Mesenchymal stem cell (in vitro differentiated cells and primary cell): ENCODE measurements around the gene MYO1E.

ENCODE experiments used
- DNase-seq: peaks from one replicate; pipeline ENCODE4 v3.0.0-alpha.2; 2013
- H2AFZ ChIP-seq: one replicate; pipeline ENCODE4 v1.6.1; 2013; ENCODE audit warnings: low read depth, mild to moderate bottlenecking, control low read depth, inconsistent platforms, low read length, moderate library complexity
- H2AK5ac ChIP-seq: 2 replicates; pipeline ENCODE4 v1.6.1; 2013; ENCODE audit warnings: low read length, moderate library complexity, mild to moderate bottlenecking, inconsistent platforms; ENCODE audit not compliant: severe bottlenecking
- H2BK120ac ChIP-seq: one replicate; pipeline ENCODE4 v1.6.1; 2013; ENCODE audit warnings: low read depth, mild to moderate bottlenecking, inconsistent platforms, low read length, moderate library complexity
- H2BK12ac ChIP-seq, 2 experiments: one replicate each; pipeline ENCODE4 v1.6.1; 2013; ENCODE audit warnings: inconsistent platforms in 2 of 2, low read length in 2 of 2, mild to moderate bottlenecking in 2 of 2, moderate library complexity in 2 of 2, control low read depth in 1 of 2
- H2BK15ac ChIP-seq: one replicate; pipeline ENCODE4 v1.6.1; 2013; ENCODE audit warnings: mild to moderate bottlenecking, low read depth, inconsistent platforms; ENCODE audit not compliant: poor library complexity, severe bottlenecking
- H2BK5ac ChIP-seq: 2 replicates; pipeline ENCODE4 v1.6.1; 2013; ENCODE audit warnings: low read depth, mild to moderate bottlenecking, low read length, control low read depth, inconsistent platforms; ENCODE audit not compliant: poor library complexity, severe bottlenecking
- H3K14ac ChIP-seq, 2 experiments: one replicate each; pipeline ENCODE4 v1.6.1; 2013; ENCODE audit warnings: inconsistent platforms in 2 of 2, low read length in 2 of 2, control low read depth in 1 of 2, mild to moderate bottlenecking in 1 of 2, moderate library complexity in 1 of 2
- H3K18ac ChIP-seq, 2 experiments: one replicate each; pipeline ENCODE4 v1.6.1; 2013; ENCODE audit warnings: inconsistent platforms in 2 of 2, low read length in 2 of 2, control low read depth in 1 of 2, low read depth in 1 of 2, mild to moderate bottlenecking in 1 of 2
- H3K23ac ChIP-seq, 2 experiments: one replicate each; pipeline ENCODE4 v1.6.1; 2013; ENCODE audit warnings: inconsistent platforms in 2 of 2, low read length in 2 of 2, mild to moderate bottlenecking in 2 of 2, moderate library complexity in 2 of 2, control low read depth in 1 of 2
- H3K27ac ChIP-seq: 2 replicates; pipeline ENCODE4 v1.5.1; 2013; ENCODE audit warnings: mild to moderate bottlenecking, moderate library complexity, low read length, control low read depth, inconsistent platforms; ENCODE audit not compliant: poor library complexity, severe bottlenecking
- H3K27me3 ChIP-seq, 2 experiments: 2 replicates each; pipeline versions ENCODE4 v1.6.1 to v1.7.0; 2013; ENCODE audit warnings: low read length in 2 of 2, mild to moderate bottlenecking in 2 of 2, moderate library complexity in 2 of 2, control low read depth in 1 of 2, inconsistent platforms in 1 of 2; ENCODE audit not compliant: control insufficient read depth in 1 of 2, insufficient read depth in 1 of 2
- H3K36me3 ChIP-seq, 2 experiments: 2 replicates each; pipeline versions ENCODE4 v1.6.1 to v1.7.0; 2013; ENCODE audit warnings: low read length in 2 of 2, control low read depth in 1 of 2, inconsistent platforms in 1 of 2, low read depth in 1 of 2, mild to moderate bottlenecking in 1 of 2; ENCODE audit not compliant: insufficient read depth in 2 of 2, control insufficient read depth in 1 of 2
- H3K4ac ChIP-seq, 2 experiments: one replicate each; pipeline ENCODE4 v1.6.1; 2013; ENCODE audit warnings: inconsistent platforms in 2 of 2, low read length in 2 of 2, mild to moderate bottlenecking in 2 of 2, moderate library complexity in 2 of 2, control low read depth in 1 of 2, low read depth in 1 of 2
- H3K4me1 ChIP-seq: 2 replicates; pipeline ENCODE4 v1.6.1; 2013; ENCODE audit warnings: low read depth, low read length, control low read depth; ENCODE audit not compliant: control insufficient read depth, insufficient read depth
- H3K4me2 ChIP-seq: 2 replicates; pipeline ENCODE4 v1.6.1; 2013; ENCODE audit warnings: low read length, mild to moderate bottlenecking, inconsistent platforms; ENCODE audit not compliant: poor library complexity, severe bottlenecking
- H3K4me3 ChIP-seq, 2 experiments: 2 replicates each; pipeline versions ENCODE4 v1.5.1 to v1.7.0; 2013; ENCODE audit warnings: low read length in 2 of 2, mild to moderate bottlenecking in 2 of 2, control low read depth in 1 of 2, low read depth in 1 of 2; ENCODE audit not compliant: insufficient read depth in 1 of 2
- H3K79me1 ChIP-seq: replicated peaks from 2 replicates; pipeline ENCODE4 v1.6.1; 2013; ENCODE audit warnings: mild to moderate bottlenecking, control low read depth, low read length, inconsistent platforms; ENCODE audit not compliant: poor library complexity, severe bottlenecking
- H3K9ac ChIP-seq: 2 replicates; pipeline ENCODE4 v1.7.0; 2013; ENCODE audit warnings: mild to moderate bottlenecking, low read length, moderate library complexity
- H3K9me3 ChIP-seq: 2 replicates; pipeline ENCODE4 v1.7.0; 2013; ENCODE audit warnings: mild to moderate bottlenecking, low read length; ENCODE audit not compliant: control insufficient read depth
- H4K8ac ChIP-seq: one replicate; pipeline ENCODE4 v1.6.1; 2013; ENCODE audit warnings: inconsistent platforms, mild to moderate bottlenecking, low read length, moderate library complexity
- H4K91ac ChIP-seq: one replicate; pipeline ENCODE4 v1.6.1; 2013; ENCODE audit warnings: mild to moderate bottlenecking, low read length, inconsistent platforms
- WGBS: methylation state at CpG from one replicate; pipeline ENCODE4 v1.1.7; 2013; ENCODE audit warnings: mixed read lengths; 5-methylcytosine and 5-hydroxymethylcytosine counted together

MYO1E gene

DNA sequence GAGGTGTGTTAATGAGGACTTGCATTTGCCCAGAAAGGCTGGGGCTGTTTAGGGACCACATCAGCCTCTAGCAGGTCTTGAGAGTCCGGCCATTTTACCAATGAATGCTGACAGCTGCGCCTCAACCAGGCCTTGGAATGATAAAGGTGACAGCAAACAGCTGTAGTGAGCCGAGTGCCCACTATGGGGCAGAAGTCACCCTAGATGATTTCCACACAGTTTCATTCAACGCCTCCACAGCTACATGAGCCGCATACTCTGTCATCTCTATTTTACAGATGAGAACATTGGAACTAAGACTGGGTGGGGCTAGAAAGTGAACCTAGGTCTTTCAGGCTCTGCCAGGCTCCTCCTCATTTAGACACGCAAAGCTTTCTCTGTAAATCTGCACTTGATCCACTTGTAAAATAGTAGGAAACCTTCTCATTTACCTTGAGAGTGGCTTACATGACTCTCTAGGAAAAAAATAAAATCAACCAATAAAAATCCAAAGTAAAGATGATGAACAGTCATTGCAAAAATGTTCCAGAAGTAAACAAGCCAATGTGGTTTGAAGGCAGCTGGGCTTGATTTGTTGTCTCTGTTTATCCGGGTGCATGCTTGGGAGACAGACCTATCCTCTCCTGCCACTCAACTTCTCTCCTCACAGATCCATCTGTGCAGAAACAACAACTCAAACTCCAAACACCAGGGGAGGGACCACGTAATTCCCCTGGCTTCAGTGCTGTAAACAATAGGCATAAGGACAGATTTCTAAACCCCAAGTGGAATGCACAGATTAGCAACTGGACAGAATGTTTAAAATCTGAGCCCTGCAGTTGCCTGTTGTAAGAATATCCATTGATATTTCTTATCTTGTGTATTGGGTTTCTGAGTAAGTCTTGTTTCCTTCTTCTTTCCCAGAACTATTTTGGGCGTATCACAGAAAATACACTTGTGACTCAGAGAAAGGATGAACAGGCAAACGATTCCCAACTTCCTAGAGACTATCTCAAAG lies 197.5 kb downstream of the MYO1E start:
- Histone ChIP-seq H3K79me1 (peaks cover 17% of the 10 kb centered on the region), H4K91ac (peak overlapping the region; percentile 74), H2BK15ac (no peak overlapping the region), H3K14ac (no peak overlapping the region), H2AK5ac (peak overlapping the region; percentile 64), H3K18ac (peak overlapping the region; percentile 16 to 49), H2BK120ac (no peak overlapping the region), H3K9ac (peak overlapping the region; percentile 73), H4K8ac (peak overlapping the region; percentile 73), H3K27ac (peak overlapping the region; percentile 55), H2BK12ac (peak overlapping the region; percentile 52 to 55), H3K9me3 (no peaks in the 10 kb centered on the region), H3K36me3 (peaks cover 53 to 79% of the 10 kb centered on the region in 2 experiments), H2AFZ (no peak overlapping the region), H3K4ac (peak overlapping the region; percentile 8 to 53), H3K4me2 (no peak overlapping the region), H2BK5ac (peak overlapping the region; percentile 39), H3K4me1 (peaks cover 12% of the 10 kb centered on the region), H3K27me3 (no peaks in the 10 kb centered on the region), H3K4me3 (peak overlapping the region in 1 of 2 experiments; percentile 11), H3K23ac (no peak overlapping the region)
- DNase-seq, result peak; percentile 92
- whole genome bisulfite sequencing, result 20% methylated on average over 8 of the region's 10 CpGs

DNA sequence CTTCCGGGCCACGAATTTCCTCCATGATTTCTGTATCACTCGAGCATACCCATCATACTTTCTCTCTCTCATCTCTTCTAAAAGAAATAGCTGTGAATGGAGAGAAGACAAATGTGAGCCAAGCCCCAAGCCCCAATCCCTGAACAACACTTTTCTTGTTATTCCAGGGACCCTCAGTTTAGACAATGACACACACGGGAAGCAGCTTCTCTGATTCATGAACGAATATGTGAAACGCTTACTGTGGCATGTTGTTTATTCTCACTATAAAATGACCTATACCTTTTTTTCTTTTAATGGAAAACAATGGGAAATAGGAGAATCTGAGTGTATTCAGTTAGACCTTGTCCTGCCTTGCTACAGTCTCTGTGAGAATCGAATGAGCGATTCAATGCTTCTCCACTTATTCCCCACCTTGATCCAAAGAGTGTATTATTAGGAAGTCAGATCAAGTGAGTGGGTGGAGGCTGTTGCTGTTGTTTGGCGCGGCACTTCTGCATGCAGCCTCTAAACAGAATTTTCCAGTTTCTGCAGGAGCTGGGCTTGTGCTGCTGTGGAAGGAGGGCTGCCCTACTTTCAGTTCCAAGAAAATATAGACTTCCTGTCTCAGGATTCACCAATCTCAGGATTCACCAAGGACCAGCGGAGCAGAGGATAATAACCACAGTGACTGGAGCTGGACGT lies 198.4 kb downstream of the MYO1E start:
- no peak overlapping the region for H2BK15ac ChIP-seq
- H4K8ac ChIP-seq, result peak overlapping the region; percentile 73
- H2BK120ac ChIP-seq, result no peak overlapping the region
- no peaks in the 10 kb centered on the region for H3K27me3 ChIP-seq
- peak overlapping the region; percentile 39 for H2BK5ac ChIP-seq
- H2AK5ac ChIP-seq, result peak overlapping the region; percentile 36
- peak overlapping the region; percentile 16 to 29 for H3K18ac ChIP-seq
- WGBS, result 80% methylated on average over 7 of the region's 12 CpGs
- peak overlapping the region; percentile 73 for H3K9ac ChIP-seq
- no peaks in the 10 kb centered on the region for H3K9me3 ChIP-seq
- peak overlapping the region; percentile 37 to 52 for H2BK12ac ChIP-seq
- peaks cover 16% of the 10 kb centered on the region for H3K4me1 ChIP-seq
- no peak overlapping the region for H3K4me2 ChIP-seq
- peaks cover 53 to 76% of the 10 kb centered on the region in 2 experiments for H3K36me3 ChIP-seq
- peak overlapping the region; percentile 8 to 53 for H3K4ac ChIP-seq
- H2AFZ ChIP-seq, result no peak overlapping the region
- H3K27ac ChIP-seq, result peak overlapping the region; percentile 55
- no peak overlapping the region for H3K4me3 ChIP-seq
- H3K79me1 ChIP-seq, result peaks cover 14% of the 10 kb centered on the region
- H3K23ac ChIP-seq, result no peak overlapping the region
- H4K91ac ChIP-seq, result peak overlapping the region; percentile 74
- peak; percentile 32 for DNase-seq
- no peak overlapping the region for H3K14ac ChIP-seq

GRCh38 chr15:59173194-59173593 lies 199.5 kb downstream of the MYO1E start:
- no peak overlapping the region for H3K4me2 ChIP-seq
- H4K8ac ChIP-seq, result no peak overlapping the region
- no peaks in the 10 kb centered on the region for H3K9me3 ChIP-seq
- H2BK5ac ChIP-seq, result no peak overlapping the region
- H3K4me1 ChIP-seq, result peaks cover 20% of the 10 kb centered on the region
- no peak overlapping the region for H3K14ac ChIP-seq
- H3K18ac ChIP-seq, result no peak overlapping the region
- H3K27ac ChIP-seq, result no peak overlapping the region
- peaks cover 9% of the 10 kb centered on the region for H3K79me1 ChIP-seq
- H3K27me3 ChIP-seq, result no peaks in the 10 kb centered on the region
- H3K9ac ChIP-seq, result no peak overlapping the region
- no peak overlapping the region for H3K4ac ChIP-seq
- no peak overlapping the region for H3K23ac ChIP-seq
- no peak overlapping the region for H2BK120ac ChIP-seq
- no CpG with 5 or more reads among the region's 5 CpGs for WGBS
- peaks cover 42 to 71% of the 10 kb centered on the region in 2 experiments for H3K36me3 ChIP-seq
- H2BK15ac ChIP-seq, result no peak overlapping the region
- no peak overlapping the region for H4K91ac ChIP-seq
- H2AFZ ChIP-seq, result no peak overlapping the region
- no peak for DNase-seq
- no peak overlapping the region for H2AK5ac ChIP-seq
- H3K4me3 ChIP-seq, result no peak overlapping the region
- no peak overlapping the region for H2BK12ac ChIP-seq
